Kidney (tissue), 14 donors: ENCODE data around the gene OR10X1. TPM values are rescaled to one million over a fixed set of nuclear protein-coding genes. Genes with fewer than 3 reads are reported as not detected.

Experiments
- DNase-seq, 5 donors: peaks; one replicate each; pipeline ENCODE4 v3.0.0-alpha.2; 2013 to 2020
- FAIRE-seq: peaks from 2 replicates; lab custom pipeline; 2012; peaks lifted over from hg19 to GRCh38; lab: Jason Lieb, UNC
- H3K27ac ChIP-seq, 2 donors: one replicate each; pipeline ENCODE4 v1.7.0; 2013; ENCODE audit warnings: low read depth in 2 of 2, low read length in 2 of 2, inconsistent platforms in 1 of 2
- H3K27me3 ChIP-seq: one replicate; pipeline ENCODE4 v1.7.1; 2013; ENCODE audit warnings: low read length, inconsistent platforms; ENCODE audit not compliant: control insufficient read depth, insufficient read depth
- H3K36me3 ChIP-seq, 3 donors: one replicate each; pipeline versions ENCODE4 v1.7.0 to v1.7.1; 2013; ENCODE audit warnings: low read length in 3 of 3, control low read depth in 1 of 3, inconsistent platforms in 1 of 3; ENCODE audit not compliant: insufficient read depth in 3 of 3, control insufficient read depth in 2 of 3
- H3K4me1 ChIP-seq, 3 donors: one replicate each; pipeline versions ENCODE4 v1.7.0 to v1.7.1; 2013; ENCODE audit warnings: low read length in 3 of 3, inconsistent platforms in 1 of 3, low read depth in 1 of 3; ENCODE audit not compliant: control insufficient read depth in 2 of 3, insufficient read depth in 2 of 3
- H3K4me3 ChIP-seq, 3 donors: one replicate each; pipeline versions ENCODE4 v1.7.0 to v1.8.1; 2013; ENCODE audit warnings: low read length in 3 of 3, control low read depth in 1 of 3, inconsistent platforms in 1 of 3
- H3K9ac ChIP-seq, 3 donors: one replicate each; pipeline versions ENCODE4 v1.7.0 to v1.7.1; 2013; ENCODE audit warnings: low read length in 3 of 3, control low read depth in 1 of 3, inconsistent platforms in 1 of 3
- H3K9me3 ChIP-seq, 3 donors: one replicate each; pipeline versions ENCODE4 v1.7.0 to v1.7.1; 2013; ENCODE audit warnings: low read length in 3 of 3, control low read depth in 1 of 3, inconsistent platforms in 1 of 3; ENCODE audit not compliant: control insufficient read depth in 2 of 3, insufficient read depth in 1 of 3
- intact Hi-C: fragments of 100-400 bp; cut with DNase I; formaldehyde crosslinking; loops from one replicate; pipeline ENCODE4 v1.11.1; 2022
- polyA plus RNA-seq: library from polyadenylated mRNA; stranded (reverse); fragments of 350-450 nt; fragmentation: Illumina TruSeq; extraction: RNeasy Lipid Tissue Mini Kit (QIAGEN cat#74804); gene quantifications from one replicate; pipeline ENCODE4 v1.2.3, GENCODE V29; 2014; ENCODE audit warnings: low read depth, low replicate concordance; ENCODE audit not compliant: insufficient read depth
- total RNA-seq: library from RNA; stranded (reverse); fragmentation: NEBNext Ultra II Directional; extraction: Animal tissue kit (Norgen Biotek cat#: 25700); gene quantifications from one replicate; pipeline ENCODE4 v1.2.1, GENCODE V29; 2021
- TF ChIP-seq, protein P1 (sequence below): IDR thresholded peaks from 3 replicates; pipeline ENCODE4 v1.5.1; 2012; ENCODE audit warnings: mild to moderate bottlenecking, moderate library complexity, borderline replicate concordance; ENCODE audit not compliant: insufficient read depth; ENCODE audit errors: extremely low read depth
- donor health status: control.
- donor health status: control.
- donor health status: control.
- donor health status: control.
- donor health status: control.
- donor health status: DM: yes; HTN: yes; CAD: no.
- donor health status: Normal renal cell carcinoma (clear cell type).

Gene OR10X1
- total and polyA plus RNA-seq, 2 donors from 2014 or later: not detected

DNA sequence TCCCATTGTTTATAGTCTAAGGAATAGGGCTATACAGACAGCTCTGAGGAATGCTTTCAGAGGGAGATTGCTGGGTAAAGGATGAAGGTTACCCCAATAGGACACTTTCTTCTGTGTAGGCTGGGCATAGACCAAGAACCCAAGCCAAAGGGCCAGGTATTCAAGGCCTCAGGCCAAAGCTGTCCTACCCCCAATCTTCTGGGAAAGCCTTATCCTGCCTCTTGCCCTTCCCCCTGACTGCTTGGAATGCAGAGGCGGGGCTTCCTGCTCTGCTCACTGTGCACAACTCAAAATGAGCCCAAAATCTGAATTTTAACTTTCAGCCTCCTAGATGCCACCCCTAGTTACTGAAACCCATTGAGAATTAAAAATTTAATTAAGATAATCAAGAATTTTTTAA, 27.6 kb upstream of the OR10X1 start:
- FAIRE-seq (no peak), DNase-seq (no peak)
- no peaks in the 10 kb centered on the region for H3K9me3 ChIP-seq
- H3K27me3 ChIP-seq: no peaks in the 10 kb centered on the region
- TF ChIP-seq, protein P1, sequence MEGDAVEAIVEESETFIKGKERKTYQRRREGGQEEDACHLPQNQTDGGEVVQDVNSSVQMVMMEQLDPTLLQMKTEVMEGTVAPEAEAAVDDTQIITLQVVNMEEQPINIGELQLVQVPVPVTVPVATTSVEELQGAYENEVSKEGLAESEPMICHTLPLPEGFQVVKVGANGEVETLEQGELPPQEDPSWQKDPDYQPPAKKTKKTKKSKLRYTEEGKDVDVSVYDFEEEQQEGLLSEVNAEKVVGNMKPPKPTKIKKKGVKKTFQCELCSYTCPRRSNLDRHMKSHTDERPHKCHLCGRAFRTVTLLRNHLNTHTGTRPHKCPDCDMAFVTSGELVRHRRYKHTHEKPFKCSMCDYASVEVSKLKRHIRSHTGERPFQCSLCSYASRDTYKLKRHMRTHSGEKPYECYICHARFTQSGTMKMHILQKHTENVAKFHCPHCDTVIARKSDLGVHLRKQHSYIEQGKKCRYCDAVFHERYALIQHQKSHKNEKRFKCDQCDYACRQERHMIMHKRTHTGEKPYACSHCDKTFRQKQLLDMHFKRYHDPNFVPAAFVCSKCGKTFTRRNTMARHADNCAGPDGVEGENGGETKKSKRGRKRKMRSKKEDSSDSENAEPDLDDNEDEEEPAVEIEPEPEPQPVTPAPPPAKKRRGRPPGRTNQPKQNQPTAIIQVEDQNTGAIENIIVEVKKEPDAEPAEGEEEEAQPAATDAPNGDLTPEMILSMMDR: no peak
- intact Hi-C loops: no loop called here
- no peak overlapping the region for H3K4me3 ChIP-seq
- no peaks in the 10 kb centered on the region for H3K4me1 ChIP-seq
- no peak overlapping the region for H3K9ac ChIP-seq
- no peak overlapping the region for H3K27ac ChIP-seq
- H3K36me3 ChIP-seq: no peaks in the 10 kb centered on the region

DNA sequence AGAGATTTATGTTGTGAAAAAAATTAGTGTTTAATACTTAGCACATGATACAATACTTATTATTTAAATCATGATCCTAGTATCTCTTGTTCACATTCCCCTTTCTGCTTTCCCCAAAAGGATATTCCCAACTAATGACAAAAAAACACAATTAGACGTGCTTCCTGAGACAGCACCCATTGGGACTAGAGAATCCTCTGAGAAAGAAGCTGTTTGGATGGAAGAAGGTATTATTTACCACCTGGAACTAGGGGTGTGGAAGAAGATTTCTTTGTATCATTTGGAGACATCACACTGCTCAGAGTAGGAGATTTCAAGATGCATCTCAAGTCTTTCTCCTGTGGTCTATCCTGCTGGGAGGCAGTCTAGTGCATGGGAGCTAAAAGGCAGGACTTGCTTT, 25.3 kb upstream of the OR10X1 start, which contains the start of gene OR10Z1:
OR10Z1 (plus strand) TSS at position 301 of the 400 bp plus-strand sequence. CDS start 1,171 bp downstream, outside the sequence.
- Histone ChIP-seq H3K27ac (no peak within 1 kb of the TSS), H3K4me3 (no peak within 1 kb of the TSS), H3K4me1 (no peaks in the 10 kb centered on the region), H3K36me3 (no peaks in the 10 kb centered on the region), H3K9ac (no peak within 1 kb of the TSS), H3K27me3 (no peaks in the 10 kb centered on the region), H3K9me3 (no peaks in the 10 kb centered on the region)
- FAIRE-seq (no peak), DNase-seq (no peak)
- TF ChIP-seq, protein P1: no peak
- intact Hi-C loops: no loop called here

DNA sequence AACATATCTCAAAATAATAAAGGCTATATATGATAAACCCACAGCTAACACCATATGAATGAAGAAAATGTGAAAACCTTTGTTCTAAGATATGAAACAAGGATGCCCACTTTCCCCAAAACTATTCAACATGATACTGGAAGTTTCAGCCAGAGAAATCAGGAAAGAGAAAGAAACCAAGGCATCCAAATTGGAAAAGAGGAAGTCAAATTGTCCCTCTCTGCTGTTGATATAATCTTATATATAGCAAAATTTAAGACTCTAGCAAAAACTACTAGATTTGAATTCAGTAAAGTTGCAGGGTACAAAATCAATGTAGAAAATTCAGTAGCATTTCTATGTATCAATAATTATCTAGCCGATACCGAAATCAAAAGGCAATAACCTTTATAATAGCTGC, 21.0 kb upstream of the OR10X1 start:
- FAIRE-seq: no peak
- peaks cover 0 to 10% (median 0%) of the 10 kb centered on the region in 3 donors for H3K9me3 ChIP-seq
- H3K36me3 ChIP-seq: no peaks in the 10 kb centered on the region
- H3K4me3 ChIP-seq: no peak overlapping the region
- no peak for DNase-seq
- H3K27me3 ChIP-seq: no peaks in the 10 kb centered on the region
- TF ChIP-seq, protein P1: no peak
- no peak overlapping the region for H3K27ac ChIP-seq
- H3K9ac ChIP-seq: no peak overlapping the region
- no peaks in the 10 kb centered on the region for H3K4me1 ChIP-seq
- intact Hi-C loops: no loop called here

DNA sequence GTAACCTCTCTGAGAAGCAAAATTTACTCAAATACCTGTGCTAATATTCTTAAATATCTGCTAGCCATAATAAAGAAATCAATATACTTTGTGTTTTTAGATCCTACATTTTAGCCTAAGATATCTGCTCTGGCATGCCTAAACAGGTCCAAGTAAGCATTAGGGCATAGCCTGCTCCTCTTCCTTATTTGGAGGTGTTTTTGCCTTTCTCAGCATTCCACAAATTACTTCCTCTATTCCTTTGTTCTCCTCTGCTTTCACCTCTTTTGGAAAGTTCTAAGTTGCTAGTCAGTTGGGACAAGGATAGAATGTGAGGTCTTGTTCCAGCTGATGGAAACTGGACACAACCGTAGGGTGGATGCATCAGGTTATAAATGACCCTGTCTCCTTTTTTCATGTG, 7.2 kb upstream of the OR10X1 start:
- Histone ChIP-seq H3K9ac (no peak overlapping the region), H3K4me3 (no peak overlapping the region), H3K27ac (no peak overlapping the region), H3K4me1 (no peaks in the 10 kb centered on the region), H3K9me3 (peaks cover 0 to 3% (median 0%) of the 10 kb centered on the region in 3 donors), H3K36me3 (no peaks in the 10 kb centered on the region), H3K27me3 (no peaks in the 10 kb centered on the region)
- intact Hi-C loops: no loop called here
- TF ChIP-seq, protein P1: no peak
- FAIRE-seq (no peak), DNase-seq (no peak)
